NCI-H187 treated with DMSO at 0.1 percent for 48 hours (cell line): ENCODE measurements around the gene KIFC3.
"Not testable (repeated sequence)": the region's sequence is repeated elsewhere in the genome, so short reads cannot be mapped to it uniquely, and the experiment has no call there.

ENCODE experiments used
- DNase-seq: peaks from one replicate; lab custom pipeline; 2025; lab: John Stamatoyannopoulos, UW

The KIFC3 gene

GRCh38 chr16:57824888-57825287, 22.6 kb upstream of the KIFC3 start:
- DNase-seq: no peak

GRCh38 chr16:57823836-57824235, 21.5 kb upstream of the KIFC3 start:
- no peak for DNase-seq

- no peak for DNase-seq
Measured at GRCh38 chr16:57822856-57823255, 20.6 kb upstream of the KIFC3 start.

GRCh38 chr16:57822018-57822553, 19.8 kb upstream of the KIFC3 start:
- no peak for DNase-seq

- no peak for DNase-seq
Measured at GRCh38 chr16:57821149-57821971, 19.1 kb upstream of the KIFC3 start.

- DNase-seq: no peak
Measured at GRCh38 chr16:57818377-57819064, 16.2 kb upstream of the KIFC3 start.

GRCh38 chr16:57817680-57818079, 15.4 kb upstream of the KIFC3 start:
- no peak for DNase-seq

GRCh38 chr16:57815987-57816745, 13.9 kb upstream of the KIFC3 start:
- no peak for DNase-seq

- DNase-seq: no peak
Measured at GRCh38 chr16:57814896-57815295, 12.6 kb upstream of the KIFC3 start.

- no peak for DNase-seq
Measured at GRCh38 chr16:57813466-57813865, 11.2 kb upstream of the KIFC3 start.

- DNase-seq: not testable (repeated sequence)
Measured at GRCh38 chr16:57811340-57811739, 9.0 kb upstream of the KIFC3 start.

- DNase-seq: no peak
Measured at GRCh38 chr16:57810197-57811031, 8.1 kb upstream of the KIFC3 start.

GRCh38 chr16:57809276-57810196, 7.2 kb upstream of the KIFC3 start:
- DNase-seq: no peak

- DNase-seq: no peak
Measured at GRCh38 chr16:57808589-57809228, 6.4 kb upstream of the KIFC3 start.

GRCh38 chr16:57807968-57808528, 5.8 kb upstream of the KIFC3 start:
- DNase-seq: no peak

- no peak for DNase-seq
Measured at GRCh38 chr16:57807252-57807967, 5.1 kb upstream of the KIFC3 start.

- DNase-seq: no peak
Measured at GRCh38 chr16:57805176-57805575, 2.9 kb upstream of the KIFC3 start.

GRCh38 chr16:57804111-57804837, 2.0 kb upstream of the KIFC3 start:
- no peak for DNase-seq
